ENCODE data around the gene LRTM2. TPM values are rescaled to one million over a fixed set of nuclear protein-coding genes. Genes with fewer than 3 reads are reported as not detected.

LRTM2 gene
- total RNA-seq, 1 donor from 2014 or later = not detected

DNA sequence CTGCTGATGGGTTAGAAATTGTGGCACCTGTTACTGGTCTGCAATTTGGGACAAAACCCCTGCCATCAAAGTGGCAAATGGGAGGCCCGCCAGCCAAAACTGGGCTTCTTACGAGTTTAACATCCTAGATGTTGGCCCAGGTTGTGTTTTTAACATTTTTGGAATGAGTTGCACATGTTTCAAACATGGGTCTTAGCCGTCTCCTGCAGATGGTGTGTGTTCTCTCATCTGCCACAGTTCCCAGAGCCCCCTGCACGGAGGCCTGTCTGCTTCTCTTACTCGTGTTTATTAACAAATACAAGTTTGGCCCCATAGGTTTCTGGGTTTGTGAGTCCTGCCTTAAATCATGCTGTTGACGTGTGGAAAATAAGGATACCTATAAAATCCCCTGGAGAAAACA, 51.6 kb downstream of the LRTM2 start:
- no peak overlapping the region for H3K4me3 ChIP-seq
- TF ChIP-seq CTCF (IDR thresholded peaks at IDR 0.05) = no peak
- no peaks in the 10 kb centered on the region for H3K36me3 ChIP-seq
- no peak for ATAC-seq
- no peak for DNase-seq
- no peaks in the 10 kb centered on the region for H3K4me1 ChIP-seq
- peaks cover 10% of the 10 kb centered on the region for H3K27me3 ChIP-seq
- intact Hi-C loops (cut with DNase I) = no loop called here
- H3K27ac ChIP-seq = no peak overlapping the region
- no peaks in the 10 kb centered on the region for H3K9me3 ChIP-seq

GRCh38 chr12:1872448-1872847, 52.1 kb downstream of the LRTM2 start:
- Histone ChIP-seq H3K27me3 (peaks cover 10% of the 10 kb centered on the region), H3K4me3 (no peak overlapping the region), H3K4me1 (no peaks in the 10 kb centered on the region), H3K27ac (no peak overlapping the region), H3K36me3 (no peaks in the 10 kb centered on the region), H3K9me3 (no peaks in the 10 kb centered on the region)
- intact Hi-C loops (cut with DNase I) = no loop called here
- TF ChIP-seq CTCF (IDR thresholded peaks at IDR 0.05) = no peak
- DNase-seq = no peak
- ATAC-seq = no peak

GRCh38 chr12:1873531-1874510, 53.5 kb downstream of the LRTM2 start:
- Histone ChIP-seq H3K9me3 (no peaks in the 10 kb centered on the region), H3K4me3 (no peak overlapping the region), H3K27ac (no peak overlapping the region), H3K27me3 (peaks cover 10% of the 10 kb centered on the region), H3K4me1 (no peaks in the 10 kb centered on the region), H3K36me3 (no peaks in the 10 kb centered on the region)
- DNase-seq (no peak), ATAC-seq (no peak)
- intact Hi-C loops (cut with DNase I) = no loop called here
- TF ChIP-seq CTCF (IDR thresholded peaks at IDR 0.05) = no peak

DNA sequence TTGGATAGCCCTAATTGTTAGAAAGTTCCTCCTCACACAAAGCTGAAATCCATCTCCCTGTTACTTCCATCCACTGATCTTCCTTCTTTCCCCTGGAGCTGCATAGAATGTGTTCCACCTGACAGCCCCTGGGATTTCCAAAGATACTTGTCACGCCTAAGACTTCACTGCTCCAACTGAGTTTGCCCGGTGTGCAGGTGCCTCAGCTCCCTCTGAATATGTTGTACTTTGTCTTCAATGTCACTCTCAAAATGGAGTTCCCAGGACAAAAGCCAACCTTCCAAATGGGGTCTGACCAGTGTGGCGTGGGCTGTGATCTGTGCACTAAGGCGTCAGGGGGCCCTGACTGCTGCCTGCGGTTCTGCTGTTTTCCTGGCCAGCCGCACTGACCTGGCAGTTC, 55.2 kb downstream of the LRTM2 start:
- no peaks in the 10 kb centered on the region for H3K4me1 ChIP-seq

DNA sequence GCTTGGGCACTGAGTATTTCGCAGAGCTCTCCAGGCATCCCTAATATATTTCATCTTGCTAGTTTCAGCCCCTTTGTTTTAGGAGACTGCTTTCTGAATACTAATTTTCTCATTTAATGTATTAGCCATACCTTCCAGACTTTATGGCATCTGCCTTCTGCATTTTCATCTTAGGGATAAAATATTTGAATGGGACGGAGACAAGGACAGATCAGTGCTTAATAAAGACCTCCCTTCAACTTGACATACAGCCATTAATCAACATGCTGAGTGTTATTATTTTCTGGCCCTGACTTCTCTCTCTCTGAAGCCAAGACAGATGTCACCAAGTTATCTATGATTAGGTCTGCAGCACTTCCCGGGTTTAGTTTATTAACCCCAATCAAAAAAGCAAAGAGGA, 55.7 kb downstream of the LRTM2 start:
- Histone ChIP-seq H3K27ac (no peak overlapping the region), H3K27me3 (peaks cover 10% of the 10 kb centered on the region), H3K4me1 (no peaks in the 10 kb centered on the region), H3K36me3 (no peaks in the 10 kb centered on the region), H3K9me3 (no peaks in the 10 kb centered on the region), H3K4me3 (no peak overlapping the region)
- TF ChIP-seq CTCF (IDR thresholded peaks at IDR 0.05) = no peak
- intact Hi-C loops (cut with DNase I) = no loop called here
- ATAC-seq (no peak), DNase-seq (no peak)

More for the DNA sequence above, 55.2 kb downstream of the LRTM2 start:
- H3K36me3 ChIP-seq = no peaks in the 10 kb centered on the region
- peaks cover 10% of the 10 kb centered on the region for H3K27me3 ChIP-seq
- intact Hi-C loops (cut with DNase I) = no loop called here
- no peak for DNase-seq
- H3K27ac ChIP-seq = no peak overlapping the region
- H3K4me3 ChIP-seq = no peak overlapping the region
- no peaks in the 10 kb centered on the region for H3K9me3 ChIP-seq
- ATAC-seq = no peak
- no peak for TF ChIP-seq CTCF (IDR thresholded peaks at IDR 0.05)
